Measurements from ENCODE around the gene THSD7B.

GRCh38 chr2:137000811-137001210 is 235.5 kb downstream of the THSD7B start:
- TF ChIP-seq POLR2A (IDR thresholded peaks at IDR 0.05; ENCODE audit: low read length) (no peak), GATA1 (IDR thresholded peaks at IDR 0.05; ENCODE audit: low read depth, low read length) (no peak)

All from erythroblast (primary cell).